Measurements from ENCODE around the gene INPP5B.
"Not testable (repeated sequence)": the region's sequence is repeated elsewhere in the genome, so short reads cannot be mapped to it uniquely, and the experiment has no call there.

INPP5B gene

DNA sequence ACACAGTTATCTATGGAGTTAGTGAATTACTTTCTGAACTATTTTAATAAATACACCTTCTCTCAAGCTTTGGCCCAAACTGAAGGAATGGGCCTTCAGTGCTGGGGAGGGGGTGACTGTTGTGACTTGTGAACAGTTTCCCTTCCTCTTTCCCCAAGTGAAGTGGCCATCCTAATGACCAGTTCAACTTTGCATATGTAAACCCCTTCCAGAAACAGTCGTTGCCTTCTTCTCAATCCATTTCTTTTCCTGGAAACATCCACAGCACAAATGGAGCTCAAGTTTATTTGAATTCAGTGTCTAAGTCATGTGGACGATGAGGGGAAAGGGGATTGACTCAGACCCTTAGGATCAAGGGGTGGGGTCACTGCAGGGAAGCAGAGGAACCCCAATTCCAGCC lies 1.3 kb upstream of the INPP5B start:
- no peak for DNase-seq (ENCODE audit: low read depth in 2 of 3, low spot score in 2 of 3)

DNA sequence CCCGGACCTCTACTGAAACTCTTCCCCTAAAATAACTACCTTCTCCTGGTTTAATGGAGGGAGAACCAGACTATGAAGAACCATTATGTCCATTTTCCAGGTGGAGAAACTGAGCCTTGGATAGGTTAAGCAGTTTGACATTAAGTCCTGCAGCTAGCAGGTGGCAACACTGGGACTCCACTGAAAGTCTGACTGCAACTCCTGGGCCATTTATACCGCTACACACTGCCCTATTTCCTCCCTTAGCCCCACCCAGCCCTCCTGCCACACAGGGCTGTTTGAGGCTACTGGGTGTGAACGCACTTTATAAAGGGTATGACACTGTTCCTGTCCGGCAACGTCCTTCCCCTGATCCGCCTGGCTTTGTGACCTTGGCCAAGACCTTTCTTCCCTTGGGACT lies 511 bp upstream of the INPP5B start:
- no peak for DNase-seq (ENCODE audit: low read depth in 2 of 3, low spot score in 2 of 3)

DNA sequence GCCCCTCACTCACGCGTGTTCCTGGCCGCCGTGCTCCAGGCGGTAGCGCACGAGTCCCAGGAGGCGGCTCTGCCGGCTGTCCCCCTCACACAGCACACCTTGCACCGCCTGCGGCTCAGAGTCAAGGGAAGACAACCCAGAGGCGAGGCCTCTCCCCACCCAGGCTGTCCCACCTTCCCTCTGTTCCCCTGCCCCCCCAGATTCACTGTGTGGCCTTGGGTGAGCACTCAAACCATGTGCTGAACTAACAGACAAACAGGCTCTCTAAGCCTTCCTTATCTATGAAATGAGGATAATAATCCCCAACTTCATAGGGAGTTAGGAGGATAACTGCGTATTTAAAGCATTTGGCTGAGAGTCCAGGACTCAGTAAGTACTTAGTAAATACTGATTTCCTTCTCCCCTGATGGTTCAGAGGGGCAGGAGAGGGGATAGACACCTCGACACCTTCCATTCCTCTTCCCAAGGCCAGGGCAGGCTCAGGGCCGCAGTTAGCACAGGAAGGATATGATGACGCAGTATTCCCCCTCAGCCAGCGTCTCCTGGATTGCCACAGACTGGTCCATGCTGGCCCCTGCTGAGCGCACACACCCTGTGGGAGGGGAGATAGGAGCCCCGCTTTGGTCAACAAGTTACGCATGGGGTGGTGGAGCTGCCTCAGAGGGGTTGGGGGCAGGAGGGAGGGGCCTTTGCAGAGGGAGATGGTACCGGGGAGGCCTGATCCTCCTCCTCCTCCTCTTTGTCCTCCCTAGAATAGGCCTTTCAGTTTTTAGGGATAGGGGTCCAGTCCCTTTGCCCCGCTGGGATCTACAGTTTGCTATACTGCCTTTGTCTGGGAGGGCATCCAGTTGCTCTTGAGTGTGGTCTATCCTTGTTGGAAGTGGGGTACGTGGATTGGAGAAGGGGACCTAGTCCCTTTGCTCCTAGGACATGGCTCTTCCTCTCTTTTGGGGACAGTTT lies 830 bp downstream of the INPP5B start:
- no peak for DNase-seq (ENCODE audit: low read depth in 2 of 3, low spot score in 2 of 3)

DNA sequence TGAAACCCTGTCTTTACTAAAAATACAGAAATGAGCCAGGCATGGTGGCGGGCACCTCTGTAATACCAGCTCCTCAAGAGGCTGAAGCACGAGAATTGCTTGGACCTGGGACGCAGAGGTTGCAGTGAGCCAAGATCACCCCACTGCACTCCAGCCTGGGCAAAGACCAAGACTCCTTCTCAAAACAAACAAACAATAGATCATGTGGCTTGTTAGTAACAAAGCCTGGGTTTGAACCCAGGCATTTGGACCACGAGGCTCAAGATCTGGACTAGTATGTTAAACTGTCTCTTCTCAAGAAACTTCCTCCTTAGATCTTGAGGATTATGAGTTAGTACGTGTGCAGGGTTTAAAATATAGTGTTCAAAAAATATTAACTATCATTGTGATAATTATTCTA lies 1.6 kb downstream of the INPP5B start:
- no peak for DNase-seq (ENCODE audit: low read depth in 2 of 3, low spot score in 2 of 3)

DNA sequence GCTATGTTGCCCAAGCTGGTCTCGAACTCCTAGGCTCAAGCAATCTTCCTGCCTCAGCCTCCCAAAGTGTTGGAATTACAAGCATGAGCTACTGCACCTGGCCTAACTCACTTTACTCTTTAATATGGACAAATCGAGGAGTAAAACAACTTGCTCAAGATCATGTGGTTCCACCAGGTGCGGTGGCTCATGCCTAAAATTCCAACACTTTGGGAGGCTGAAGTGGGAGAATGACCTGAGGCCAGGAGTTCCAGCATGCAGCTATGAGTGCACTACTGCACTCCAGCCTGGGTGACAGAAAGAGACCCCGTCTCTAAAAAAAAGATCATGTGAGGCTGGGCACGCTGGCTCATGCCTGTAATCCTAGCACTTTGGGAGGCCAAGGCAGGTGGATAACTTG lies 2.0 kb downstream of the INPP5B start:
- no peak for DNase-seq (ENCODE audit: low read depth in 2 of 3, low spot score in 2 of 3)

DNA sequence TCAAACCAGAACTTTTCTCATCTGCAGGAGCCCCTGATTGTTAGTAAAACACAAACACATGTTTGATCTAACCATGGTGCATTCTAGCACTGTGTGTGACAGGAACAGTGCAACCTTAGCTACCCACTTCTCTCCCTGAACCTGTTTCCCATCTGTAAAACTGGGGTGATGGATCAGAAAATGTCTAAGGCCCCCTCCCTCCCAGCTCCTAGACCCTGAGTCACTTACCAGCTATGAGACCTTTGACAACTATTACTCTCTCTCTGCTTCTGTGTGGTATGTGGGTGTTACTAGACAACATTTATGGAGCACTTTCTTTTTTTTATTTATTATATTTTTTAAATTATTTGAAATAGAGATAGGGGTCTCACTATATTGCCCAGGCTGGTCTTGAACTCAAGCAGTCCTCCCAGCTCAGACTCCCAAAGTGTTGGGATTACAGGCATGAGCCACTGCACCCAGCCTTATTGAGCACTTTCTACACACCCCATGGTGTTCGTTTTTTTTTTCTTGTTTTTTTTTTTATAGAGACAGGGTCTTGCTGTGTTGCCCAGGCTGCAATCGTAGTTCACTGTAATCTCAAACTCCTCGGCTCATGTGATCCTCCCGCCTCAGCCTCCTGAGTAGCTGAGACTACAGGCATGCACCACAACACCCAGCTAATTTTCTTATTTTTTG lies 2.6 kb downstream of the INPP5B start:
- no peak for DNase-seq (ENCODE audit: low read depth in 2 of 3, low spot score in 2 of 3)

DNA sequence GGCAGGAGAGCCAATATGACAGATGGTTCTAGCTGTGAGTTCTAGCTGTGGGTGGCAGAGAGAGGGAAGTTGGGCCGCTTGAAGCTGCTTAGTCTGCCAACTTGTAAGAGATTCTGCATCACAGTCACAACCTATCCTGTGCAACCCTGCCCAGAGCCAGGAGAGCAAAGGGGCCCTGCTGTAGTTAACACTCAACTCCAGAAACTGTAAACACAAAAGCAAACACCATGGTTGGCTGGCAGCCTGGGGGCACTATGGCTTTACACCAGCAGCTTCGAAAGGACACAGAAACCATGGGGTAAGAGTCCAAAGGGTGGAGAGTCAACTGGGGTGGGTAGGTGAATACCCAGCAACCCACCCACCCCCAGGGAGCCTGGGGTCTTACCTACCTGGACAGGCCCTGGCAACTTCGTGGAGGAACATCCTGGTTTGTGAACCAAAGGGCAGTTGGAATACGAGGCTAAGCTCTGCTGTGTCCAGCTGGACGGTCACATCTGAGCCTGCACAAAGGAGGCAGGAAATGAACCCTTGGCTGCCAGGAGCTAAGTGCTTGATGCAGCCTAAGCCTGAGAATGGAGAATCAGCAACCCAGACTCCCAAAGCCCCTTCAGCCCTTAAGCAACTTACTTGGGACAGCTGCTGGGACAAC lies 6.4 kb downstream of the INPP5B start:
- no peak for DNase-seq (ENCODE audit: low read depth in 2 of 3, low spot score in 2 of 3)

DNA sequence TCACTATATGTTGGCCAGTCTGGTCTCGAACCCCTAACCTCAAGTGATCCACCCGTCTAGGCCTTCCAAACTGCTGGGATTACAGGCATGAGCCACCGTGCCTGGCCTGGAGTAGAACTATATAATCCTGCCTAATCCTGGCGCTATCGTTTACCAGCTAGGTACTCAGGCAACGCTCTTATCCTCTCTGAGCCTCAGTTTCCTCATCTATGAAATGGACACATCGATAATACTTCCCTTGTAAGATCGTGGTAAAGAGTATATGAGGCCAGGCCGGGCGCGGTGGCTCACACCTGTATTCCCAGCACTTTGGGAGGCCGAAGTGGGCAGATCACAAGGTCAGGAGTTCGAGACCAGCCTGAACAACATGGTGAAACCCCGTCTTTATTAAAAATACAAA lies 10.1 kb downstream of the INPP5B start:
- DNase-seq (ENCODE audit: low read depth in 2 of 3, low spot score in 2 of 3): not testable (repeated sequence)

DNA sequence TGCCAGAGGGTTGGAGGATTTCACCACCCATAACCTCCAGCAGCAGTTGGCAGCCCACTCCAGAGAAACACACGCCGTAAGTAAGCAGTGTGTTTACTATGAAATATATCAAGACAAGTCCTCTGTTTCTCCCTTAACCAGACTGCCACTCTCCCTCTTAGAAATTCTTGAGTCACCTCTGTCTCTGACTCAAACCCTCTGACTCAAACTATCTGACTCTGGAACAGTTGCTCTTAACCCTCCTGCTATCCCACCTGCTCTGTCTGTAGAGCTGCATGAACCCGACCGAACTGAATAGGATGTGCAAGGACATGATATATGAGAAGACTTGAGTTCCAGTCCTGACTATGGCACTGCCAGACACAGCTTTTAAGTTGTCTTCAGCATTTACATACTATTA lies 14.1 kb downstream of the INPP5B start:
- no peak for DNase-seq (ENCODE audit: low read depth in 2 of 3, low spot score in 2 of 3)

DNA sequence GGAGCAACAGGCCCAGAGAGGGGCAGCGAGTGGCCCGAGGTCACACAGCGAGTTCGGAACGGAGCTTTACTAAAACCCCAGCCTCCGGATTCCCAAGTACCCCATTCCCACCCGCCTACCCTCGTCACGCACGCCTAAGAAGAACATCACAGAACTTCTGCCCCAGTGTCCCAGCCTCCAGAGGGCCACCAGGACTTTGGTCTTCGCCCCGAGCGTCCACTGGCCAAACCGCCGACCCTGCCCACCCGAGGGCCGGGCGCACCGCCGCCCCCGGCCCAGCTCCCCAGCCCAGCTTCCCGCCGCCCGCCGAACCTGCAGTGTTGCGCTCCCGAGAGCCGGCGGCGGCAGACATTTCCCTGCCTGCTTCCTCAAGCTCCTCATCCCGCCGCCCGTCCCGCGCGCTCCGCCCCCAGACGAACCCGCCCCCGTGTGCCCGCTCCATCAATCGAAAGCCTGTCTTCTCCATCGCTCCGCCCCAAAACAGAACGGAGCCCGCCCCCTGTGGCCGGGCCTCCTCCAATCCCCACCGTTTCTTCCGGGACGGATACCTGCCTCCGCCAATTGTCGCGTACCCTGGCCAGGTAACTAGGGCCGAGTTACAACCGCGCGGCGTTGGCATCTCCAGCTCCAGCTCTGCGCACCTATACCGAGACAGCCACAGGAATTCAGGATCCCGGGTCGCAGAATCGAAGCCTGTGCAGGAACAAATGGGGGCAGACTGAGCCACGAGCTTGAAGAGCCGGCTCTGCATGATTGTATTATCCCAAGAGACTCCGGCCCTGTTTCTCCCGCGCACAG lies 15.3 kb downstream of the INPP5B start:
- DNase-seq (ENCODE audit: low read depth in 2 of 3, low spot score in 2 of 3): peak; percentile 78 to 92 (median 91)

DNA sequence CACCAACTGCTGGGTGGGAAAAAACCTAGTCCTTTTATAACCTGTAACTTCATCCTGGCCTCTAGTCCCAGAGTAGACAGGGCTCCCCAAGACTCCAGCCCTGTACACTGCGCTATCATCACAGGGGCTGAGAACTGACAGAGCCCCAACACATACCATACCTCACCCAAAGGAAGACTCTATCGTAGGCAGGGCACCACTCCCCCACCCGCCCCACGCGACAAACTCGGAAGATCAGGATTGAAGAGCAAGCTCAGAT lies 15.8 kb downstream of the INPP5B start:
- DNase-seq (ENCODE audit: low read depth in 2 of 3, low spot score in 2 of 3): no peak

DNA sequence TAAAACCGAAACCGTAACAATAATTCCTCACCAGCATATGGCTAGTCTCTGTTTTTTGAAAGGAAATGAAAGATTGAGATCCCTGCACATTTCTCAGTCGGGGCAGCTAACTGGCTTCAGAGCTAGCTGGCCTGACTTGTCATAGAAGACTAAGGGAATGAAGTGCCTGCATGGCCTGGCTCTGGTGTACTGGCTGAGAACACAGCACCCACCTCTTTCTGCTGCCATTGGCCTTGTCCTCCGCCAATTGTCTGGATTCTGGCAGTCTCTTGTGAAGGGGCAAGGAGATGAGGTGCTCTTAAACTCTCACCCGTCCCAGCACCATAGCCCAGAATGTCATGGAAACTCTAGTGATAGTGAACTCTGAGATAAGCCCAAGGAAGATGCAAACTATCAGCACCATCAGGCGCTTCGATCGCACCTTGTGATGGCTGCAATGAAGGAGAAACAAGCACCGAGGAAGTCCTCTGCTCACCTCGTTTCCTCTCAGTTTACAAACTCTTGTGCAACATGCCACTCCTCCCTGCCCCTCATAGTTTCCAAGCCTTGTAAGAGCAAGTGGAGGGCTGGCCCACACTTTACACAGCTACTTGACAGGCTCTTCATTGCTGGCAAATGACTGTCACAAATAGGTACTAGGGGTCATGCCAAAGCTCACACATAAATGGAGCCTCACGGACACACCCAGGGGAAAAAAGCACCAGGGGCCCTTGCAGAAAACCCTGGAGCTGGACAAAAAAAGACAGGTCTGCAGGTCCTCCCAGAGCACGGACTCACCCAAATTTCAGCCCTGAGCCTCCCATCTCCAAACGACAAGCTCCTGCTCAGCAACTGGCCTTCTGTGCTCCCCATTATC lies 16.4 kb downstream of the INPP5B start:
- DNase-seq (ENCODE audit: low read depth in 2 of 3, low spot score in 2 of 3): peak in 2 of 3 experiments; percentile 19 to 23

DNA sequence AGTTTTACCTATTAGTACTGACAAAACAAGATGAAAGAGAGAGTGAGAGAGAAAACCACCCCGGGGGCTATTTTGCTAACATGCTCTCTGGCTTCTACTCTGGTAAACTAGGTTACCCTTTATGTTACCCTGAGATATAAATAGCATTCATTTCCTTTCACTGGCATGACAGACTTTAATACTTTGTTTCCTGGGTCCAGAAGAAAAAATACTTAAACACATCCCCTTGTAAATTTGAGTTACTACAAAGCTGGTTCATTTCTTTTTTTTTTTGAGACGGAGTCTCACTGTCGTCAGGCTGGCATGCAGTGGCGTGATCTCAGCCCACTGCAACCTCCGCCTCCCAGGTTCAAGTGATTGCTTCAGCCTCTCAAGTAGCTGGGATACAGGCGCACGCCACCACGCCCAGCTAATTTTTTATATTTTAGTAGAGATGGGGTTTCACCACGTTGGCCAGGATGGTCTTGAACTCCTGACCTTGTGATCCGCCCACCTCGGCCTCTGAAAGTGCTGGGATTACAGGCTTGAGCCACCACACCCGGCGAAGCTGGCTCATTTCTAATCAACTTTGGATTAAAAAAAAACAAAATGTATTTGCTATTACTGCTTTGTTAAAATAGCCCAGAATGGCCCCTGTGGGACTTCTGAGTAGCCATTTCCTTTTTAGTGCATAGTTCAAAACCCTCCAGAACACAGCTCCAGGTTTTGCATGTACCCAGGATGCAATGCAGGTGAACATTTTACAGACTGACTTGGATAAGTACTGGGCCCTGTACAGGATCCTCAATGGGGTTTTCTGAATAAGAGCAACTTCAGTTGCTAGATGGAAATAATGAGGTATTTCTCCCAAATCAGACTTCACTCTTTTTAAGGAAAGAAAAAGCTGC lies 20.6 kb downstream of the INPP5B start:
- no peak for DNase-seq (ENCODE audit: low read depth in 2 of 3, low spot score in 2 of 3)

DNA sequence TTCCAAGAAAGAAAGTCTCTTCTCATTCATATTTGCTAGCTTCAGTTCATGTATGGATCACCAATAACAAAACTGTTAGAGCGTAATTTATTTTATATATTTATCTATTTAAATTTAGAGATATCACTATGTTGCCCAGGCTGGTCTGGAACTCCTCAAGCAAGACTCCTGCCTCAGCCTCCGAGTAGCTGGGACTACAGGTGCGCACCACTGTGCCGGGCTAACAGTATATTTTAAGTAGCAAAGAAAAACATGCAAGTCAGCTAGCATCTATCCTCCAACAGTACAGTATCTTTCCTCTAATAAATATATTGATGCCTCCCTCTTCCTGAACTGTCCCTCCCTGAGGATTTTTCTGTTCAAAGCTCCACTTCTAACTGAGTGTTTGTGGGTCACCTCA lies 21.5 kb downstream of the INPP5B start:
- DNase-seq (ENCODE audit: low read depth in 2 of 3, low spot score in 2 of 3): no peak

DNA sequence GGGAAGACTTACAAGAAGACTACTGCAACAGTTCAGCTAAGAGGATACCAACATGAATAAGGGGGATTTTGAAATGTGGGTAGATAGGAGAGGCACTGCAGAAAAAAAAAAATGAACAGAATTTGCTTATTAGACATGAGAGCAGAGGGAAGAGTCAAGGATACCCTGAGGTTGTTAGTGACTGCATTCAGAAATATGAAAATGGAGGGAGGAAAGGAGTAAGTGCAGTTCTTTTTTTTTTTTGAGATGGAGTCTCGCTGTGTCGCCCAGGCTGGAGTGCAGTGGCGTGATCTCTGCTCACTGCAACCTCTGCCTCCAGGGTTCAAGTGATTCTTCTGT lies 23.3 kb downstream of the INPP5B start:
- no peak for DNase-seq (ENCODE audit: low read depth in 2 of 3, low spot score in 2 of 3)

DNA sequence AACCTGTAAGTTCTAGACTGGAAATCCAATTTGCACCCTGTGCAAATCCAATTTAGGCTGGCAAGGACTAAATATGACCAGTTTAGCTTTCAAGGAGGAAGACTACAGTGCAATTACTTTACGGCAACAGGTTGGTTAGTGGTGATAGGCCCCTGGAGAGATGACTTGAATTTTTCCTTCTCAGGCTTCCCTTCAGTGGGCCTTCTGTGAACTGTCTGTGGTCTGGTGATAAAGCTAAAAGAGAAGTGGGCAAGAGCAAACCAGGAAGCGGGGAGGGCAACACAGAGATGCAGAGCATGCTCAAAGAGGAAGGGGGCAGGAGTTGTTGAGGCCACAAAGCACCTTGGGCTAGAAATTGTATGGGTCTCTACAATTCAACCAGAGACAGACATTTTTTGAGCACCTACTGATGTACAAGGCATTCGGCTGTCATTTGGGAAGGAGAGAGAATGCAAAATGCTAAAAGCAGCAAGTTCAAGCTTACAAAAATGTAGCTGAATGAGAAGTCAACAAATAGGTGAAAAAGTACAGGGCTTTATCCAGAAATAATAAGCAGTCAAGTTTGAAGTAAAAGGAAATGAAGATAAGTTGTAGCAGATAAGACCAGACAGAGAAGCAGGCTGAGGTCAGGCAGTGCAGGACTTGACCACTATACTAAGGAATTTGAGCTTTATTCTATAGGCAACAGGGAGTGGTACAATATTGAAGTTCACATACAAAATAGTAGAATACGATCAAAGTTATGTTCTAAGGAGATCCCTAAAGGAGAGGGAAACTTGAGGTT lies 23.9 kb downstream of the INPP5B start:
- no peak for DNase-seq (ENCODE audit: low read depth in 2 of 3, low spot score in 2 of 3)

DNA sequence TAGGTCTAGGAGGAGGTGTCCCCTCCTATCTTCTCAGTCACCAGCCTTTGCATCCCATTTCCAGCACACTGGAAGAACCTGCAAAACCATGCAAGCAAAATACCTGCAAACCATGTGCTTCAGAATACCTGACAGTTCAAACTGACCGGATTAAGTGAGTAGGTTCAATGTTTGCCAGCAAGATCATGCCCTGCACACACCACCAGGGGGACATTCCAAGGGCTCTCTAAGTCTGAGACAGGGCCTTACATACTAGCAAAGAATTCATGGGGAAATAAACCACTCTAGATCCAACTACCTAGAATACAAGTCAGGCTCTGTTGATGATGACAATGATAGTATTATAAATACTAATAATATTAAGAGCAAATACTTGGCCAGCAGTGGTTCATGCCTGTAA lies 27.6 kb downstream of the INPP5B start:
- no peak for DNase-seq (ENCODE audit: low read depth in 2 of 3, low spot score in 2 of 3)

DNA sequence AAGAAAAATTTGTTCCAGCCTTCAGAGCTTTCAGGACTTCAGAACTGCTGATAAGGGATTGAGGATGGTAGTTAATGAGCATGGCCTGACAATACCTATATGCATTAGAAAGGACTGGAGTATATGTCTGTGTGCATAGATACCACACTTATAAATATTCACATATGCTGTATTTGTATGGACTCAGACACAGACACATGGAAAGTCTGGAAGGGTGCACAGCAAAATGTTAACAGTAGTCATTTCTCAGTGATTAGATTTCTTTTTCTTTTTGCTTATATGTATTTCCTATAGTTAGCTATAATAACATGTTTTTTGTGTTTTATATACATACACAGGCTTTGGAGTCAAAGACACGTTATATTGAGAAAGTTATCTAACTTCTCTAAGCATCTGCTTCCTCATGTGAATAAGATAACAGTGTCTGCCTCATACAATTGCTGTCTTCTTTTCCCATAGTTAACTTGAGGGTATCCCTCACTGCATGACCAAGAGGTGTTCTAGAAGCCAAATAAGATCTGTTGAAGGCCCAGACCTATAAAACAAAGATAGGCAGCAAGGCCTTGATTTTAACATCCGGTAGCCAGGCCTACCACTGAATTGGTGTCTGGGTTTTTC lies 31.3 kb downstream of the INPP5B start:
- DNase-seq (ENCODE audit: low read depth in 2 of 3, low spot score in 2 of 3): no peak

All from activated CD8-positive, alpha-beta memory T cell treated with anti-CD3 and anti-CD28 coated beads for 48 hours (primary cell).